Glutamatergic neuron (in vitro differentiated cells): ENCODE measurements around the gene ERCC3. TPM values are rescaled to one million over a fixed set of nuclear protein-coding genes. Genes with fewer than 3 reads are reported as not detected.
"Not testable (repeated sequence)": the region's sequence is repeated elsewhere in the genome, so short reads cannot be mapped to it uniquely, and the experiment has no call there.

Source experiments
- DNase-seq: peaks from one replicate; pipeline ENCODE4 v3.0.0; 2022
- H3K27ac Mint-ChIP-seq: one replicate; pipeline ENCODE4 v1.8.0; 2020; ENCODE audit warnings: mild to moderate bottlenecking, mixed read lengths, inconsistent platforms; ENCODE audit not compliant: unreplicated experiment
- H3K27me3 Mint-ChIP-seq: one replicate; pipeline ENCODE4 v1.8.0; 2020; ENCODE audit warnings: mild to moderate bottlenecking, moderate library complexity, mixed read lengths, inconsistent platforms; ENCODE audit not compliant: unreplicated experiment
- H3K36me3 Mint-ChIP-seq: one replicate; pipeline ENCODE4 v1.8.0; 2020; ENCODE audit warnings: mild to moderate bottlenecking, mixed read lengths, inconsistent platforms; ENCODE audit not compliant: unreplicated experiment
- H3K4me1 Mint-ChIP-seq: one replicate; pipeline ENCODE4 v1.8.0; 2020; ENCODE audit warnings: mild to moderate bottlenecking, low read depth, mixed read lengths, inconsistent platforms; ENCODE audit not compliant: unreplicated experiment
- H3K4me3 Mint-ChIP-seq: one replicate; pipeline ENCODE4 v1.8.0; 2020; ENCODE audit warnings: mild to moderate bottlenecking, mixed read lengths, inconsistent platforms; ENCODE audit not compliant: unreplicated experiment
- H3K9me3 Mint-ChIP-seq: one replicate; pipeline ENCODE4 v1.8.0; 2020; ENCODE audit warnings: mild to moderate bottlenecking, moderate library complexity, mixed read lengths, inconsistent platforms; ENCODE audit not compliant: unreplicated experiment
- CTCF ChIP-seq: fragments of 200-600 bp; sonication (generic); IDR thresholded peaks from one replicate; pipeline ENCODE4 v1.5.0; 2021; ENCODE audit not compliant: partially characterized antibody, unreplicated experiment
- total RNA-seq: library from RNA; stranded (reverse); fragmentation: NEBNext Ultra II Directional; extraction: Animal tissue kit (Norgen Biotek cat#: 25700); gene quantifications from one replicate; pipeline ENCODE4 v1.2.1, GENCODE V29; 2021; ENCODE audit not compliant: unreplicated experiment

The ERCC3 gene
- total RNA-seq, 1 donor from 2014 or later, result 54.0 TPM

- no peak for TF ChIP-seq CTCF
- Mint-ChIP-seq H3K36me3 (no peaks in the 10 kb centered on the region), H3K9me3 (peaks cover 9% of the 10 kb centered on the region), H3K4me1 (peaks cover 2% of the 10 kb centered on the region), H3K27me3 (peaks cover 12% of the 10 kb centered on the region), H3K4me3 (no peak overlapping the region), H3K27ac (no peak overlapping the region)
- no peak for DNase-seq
Measured at GRCh38 chr2:127216593-127216992, 77.4 kb downstream of the ERCC3 start.

DNA sequence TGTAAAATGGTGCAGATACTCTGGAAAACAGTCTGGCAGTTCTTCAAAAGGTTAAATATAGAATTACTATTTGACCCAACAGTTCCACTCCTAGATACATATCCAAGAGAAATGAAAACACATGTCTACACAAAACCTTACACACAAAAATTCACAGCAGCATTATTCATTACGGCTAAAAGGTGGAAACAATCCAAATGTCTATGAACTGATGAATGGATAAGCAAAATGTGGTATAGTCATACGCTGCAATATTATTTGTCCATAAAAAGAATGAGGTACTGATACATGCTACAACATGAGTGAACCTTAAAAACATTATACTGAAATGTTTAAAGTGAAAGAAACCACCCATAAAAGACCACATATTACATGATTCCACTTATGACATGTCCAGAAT lies 77.8 kb downstream of the ERCC3 start:
- Mint-ChIP-seq H3K4me3 (no peak overlapping the region), H3K27me3 (peaks cover 12% of the 10 kb centered on the region), H3K27ac (no peak overlapping the region), H3K36me3 (no peaks in the 10 kb centered on the region), H3K9me3 (peaks cover 9% of the 10 kb centered on the region), H3K4me1 (peaks cover 2% of the 10 kb centered on the region)
- no peak for DNase-seq
- no peak for TF ChIP-seq CTCF

- H3K4me3 Mint-ChIP-seq, H3K27me3 Mint-ChIP-seq, H3K27ac Mint-ChIP-seq, H3K4me1 Mint-ChIP-seq, DNase-seq, H3K36me3 Mint-ChIP-seq, H3K9me3 Mint-ChIP-seq: not testable (repeated sequence)
Measured at GRCh38 chr2:127214201-127214600, 79.7 kb downstream of the ERCC3 start.

DNA sequence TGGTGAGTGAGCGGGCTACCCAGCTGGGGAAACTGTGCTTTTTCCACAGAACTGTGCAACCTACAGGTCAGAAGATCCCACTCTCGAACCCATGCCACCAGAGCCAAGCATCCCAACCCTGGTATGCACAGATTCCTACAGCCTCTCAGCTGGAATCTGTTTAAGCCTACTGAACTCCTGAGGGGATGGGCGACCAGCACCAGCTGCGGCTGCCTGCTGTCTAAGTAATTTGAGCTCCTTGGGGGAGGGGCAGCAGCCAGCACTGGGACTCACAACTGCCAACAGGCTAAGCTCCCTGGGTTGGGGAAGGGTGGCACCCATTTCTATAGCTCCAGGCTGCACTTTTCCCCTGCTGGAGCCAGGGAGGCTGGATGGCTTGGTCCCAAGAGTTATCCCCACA lies 85.6 kb downstream of the ERCC3 start:
- Mint-ChIP-seq H3K27ac (no peak overlapping the region), H3K36me3 (no peaks in the 10 kb centered on the region), H3K9me3 (peaks cover 17% of the 10 kb centered on the region), H3K4me1 (peaks cover 18% of the 10 kb centered on the region), H3K27me3 (peaks cover 8% of the 10 kb centered on the region), H3K4me3 (no peak overlapping the region)
- TF ChIP-seq CTCF, result no peak
- peak; percentile 74 for DNase-seq

Other genes starting within 250 kb of the ERCC3 start
- 176 TPM for gene BIN1, start 187.0 kb downstream of the ERCC3 start, total RNA-seq
- 4.3 TPM for gene CYP27C1, start 73.8 kb downstream of the ERCC3 start, total RNA-seq
- gene MAP3K2, start 93.8 kb upstream of the ERCC3 start, total RNA-seq, result 42.7 TPM
- gene PROC, start 124.3 kb upstream of the ERCC3 start, total RNA-seq, result not detected
- 46.1 TPM for gene IWS1, start 232.3 kb upstream of the ERCC3 start, total RNA-seq
- 0.29 TPM for gene MYO7B, start 241.5 kb upstream of the ERCC3 start, total RNA-seq